Measurements from ENCODE around the gene MED22.

- TF ChIP-seq CTCF (IDR thresholded peaks at IDR 0.05) (no peak), POLR2A (IDR thresholded peaks at IDR 0.05) (no peak)
Observed at GRCh38 chr9:133290751-133291302, 57.1 kb downstream of the MED22 start.

All from lower leg skin (tissue), 3 donors.